Stomach (tissue), 9 donors: ENCODE data around the gene FGD2. TPM values are rescaled to one million over a fixed set of nuclear protein-coding genes. Genes with fewer than 3 reads are reported as not detected.
A peak's percentile ranks its signal among the peaks of the same experiment; 100 is the strongest.

Experiments
- DNase-seq, 2 donors: peaks; one replicate each; pipeline versions ENCODE4 v3.0.0 to v3.0.0-alpha.2; 2013 to 2019
- H3K27ac ChIP-seq, 5 donors: fragments of 200-600 bp in 4 of 5; sonication (generic) in 4 of 5; one replicate each; pipeline ENCODE4 v1.5.1; 2013 to 2019; ENCODE audit warnings: mild to moderate bottlenecking in 1 of 5, moderate library complexity in 1 of 5
- H3K27me3 ChIP-seq, 3 donors: fragments of 200-600 bp; sonication (generic); one replicate each; pipeline ENCODE4 v1.5.1; 2017 to 2019; ENCODE audit warnings: mixed run types in 1 of 3
- H3K36me3 ChIP-seq, 4 donors: fragments of 200-600 bp; sonication (generic); 1 replicate in 3 of 4; 2 replicates in 1 of 4; pipeline ENCODE4 v1.5.1; 2016 to 2019
- H3K4me1 ChIP-seq, 4 donors: fragments of 200-600 bp; sonication (generic); one replicate each; pipeline ENCODE4 v1.5.1; 2016 to 2019
- H3K4me3 ChIP-seq, 4 donors: fragments of 200-600 bp; sonication (generic) in 3 of 4; one replicate each; pipeline ENCODE4 v1.5.1; 2016 to 2019; ENCODE audit warnings: mild to moderate bottlenecking in 1 of 4
- H3K9me3 ChIP-seq, 4 donors: fragments of 200-600 bp; sonication (generic); one replicate each; pipeline ENCODE4 v1.5.1; 2016 to 2019
- CTCF ChIP-seq, 7 experiments: fragments of 450-650 bp in 4 of 7; fragments of 200-600 bp in 3 of 7; sonication (generic) in 3 of 7; IDR thresholded peaks; one replicate each; pipeline ENCODE4 v1.5.1; 2016 to 2019; ENCODE audit warnings: antibody characterized with exemption in 7 of 7, control low read depth in 2 of 7, mild to moderate bottlenecking in 1 of 7
- EP300 ChIP-seq: sonication (generic); formaldehyde crosslinking; IDR thresholded peaks from one replicate; pipeline ENCODE4 v1.6.1; 2017; ENCODE audit warnings: antibody characterized with exemption
- POLR2A ChIP-seq, 4 donors: fragments of 450-650 bp; IDR thresholded peaks; one replicate each; pipeline ENCODE4 v1.6.1; 2016; ENCODE audit warnings: antibody characterized with exemption in 4 of 4, control low read depth in 2 of 4, mild to moderate bottlenecking in 1 of 4, moderate library complexity in 1 of 4
- POLR2AphosphoS5 ChIP-seq, 3 donors: sonication (generic); formaldehyde crosslinking; IDR thresholded peaks; one replicate each; pipeline ENCODE4 v1.6.1; 2016; ENCODE audit warnings: antibody characterized with exemption in 3 of 3
- WGBS, 5 donors: extraction: QIAGEN DNeasy Blood & Tissue Kit in 3 of 5; methylation state at CpG; one replicate each; pipeline versions ENCODE4 v1.1.5 to v1.1.7; 2013 to 2018; 5-methylcytosine and 5-hydroxymethylcytosine counted together
- intact Hi-C: fragments of 100-400 bp; cut with DNase I; formaldehyde crosslinking; loops from one replicate; pipeline ENCODE4 v1.15.1; 2023; ENCODE audit warnings: low total_unique reads
- polyA plus RNA-seq, 3 donors: library from polyadenylated mRNA; stranded (reverse); fragments of 200-250 nt; gene quantifications; one replicate each; pipeline ENCODE4 v1.2.3, GENCODE V29; 2013
- total RNA-seq, 5 donors: library from RNA; depleted of rRNA; stranded (reverse); fragments of >200 nt; gene quantifications; one replicate each; pipeline versions ENCODE4 v1.1.0 to v1.2.3, GENCODE V29; 2014 to 2016
- donor health status: healthy with polysubstance abuse.
- donor health status: Bipolar disorder and iron deficiency.
- donor health status: healthy.

The FGD2 gene
- total and polyA plus RNA-seq, 8 donors = 2.6 to 34.5 (median 5.3) TPM

GRCh38 chr6:37051138-37052026 lies 45.9 kb downstream of the FGD2 start:
- 16 to 38% (median 18%) methylated on average over 6 to 25 of the region's 25 CpGs for WGBS, 5 donors
- Histone ChIP-seq H3K4me1 (peaks cover 10 to 40% (median 26%) of the 10 kb centered on the region in 4 donors), H3K9me3 (no peaks in the 10 kb centered on the region), H3K4me3 (no peak overlapping the region), H3K27ac (peak overlapping the region in 3 of 5 donors; percentile 35 to 86 (median 80)), H3K36me3 (no peaks in the 10 kb centered on the region), H3K27me3 (no peaks in the 10 kb centered on the region)
- DNase-seq = peak; percentile 93 to 96
- intact Hi-C loops = loop anchor here (2.0 kb wide), 1 partner anchor 121 kb away; no protein-coding TSS in a partner anchor
- TF ChIP-seq EP300 (no peak), POLR2AphosphoS5 (IDR thresholded peaks at IDR 0.05) (peak; percentile 27 to 83 (median 45)), CTCF (IDR thresholded peaks at IDR 0.05) (peak in 6 of 7 experiments; percentile 63 to 96 (median 84)), POLR2A (IDR thresholded peaks at IDR 0.05) (no peak)

GRCh38 chr6:37052027-37052628 lies 46.7 kb downstream of the FGD2 start:
- H3K4me1 ChIP-seq = peaks cover 10 to 47% (median 26%) of the 10 kb centered on the region in 4 donors
- intact Hi-C loops = no loop called here
- no peak overlapping the region for H3K4me3 ChIP-seq
- WGBS, 5 donors = 64 to 84% (median 68%) methylated on average over 9 of the region's 9 CpGs
- H3K36me3 ChIP-seq = no peaks in the 10 kb centered on the region
- no peak overlapping the region for H3K27ac ChIP-seq
- DNase-seq = no peak
- no peaks in the 10 kb centered on the region for H3K9me3 ChIP-seq
- no peaks in the 10 kb centered on the region for H3K27me3 ChIP-seq
- TF ChIP-seq POLR2A (IDR thresholded peaks at IDR 0.05) = no peak
- TF ChIP-seq POLR2AphosphoS5 (IDR thresholded peaks at IDR 0.05) = no peak
- TF ChIP-seq EP300 = no peak
- TF ChIP-seq CTCF (IDR thresholded peaks at IDR 0.05) = no peak

DNA sequence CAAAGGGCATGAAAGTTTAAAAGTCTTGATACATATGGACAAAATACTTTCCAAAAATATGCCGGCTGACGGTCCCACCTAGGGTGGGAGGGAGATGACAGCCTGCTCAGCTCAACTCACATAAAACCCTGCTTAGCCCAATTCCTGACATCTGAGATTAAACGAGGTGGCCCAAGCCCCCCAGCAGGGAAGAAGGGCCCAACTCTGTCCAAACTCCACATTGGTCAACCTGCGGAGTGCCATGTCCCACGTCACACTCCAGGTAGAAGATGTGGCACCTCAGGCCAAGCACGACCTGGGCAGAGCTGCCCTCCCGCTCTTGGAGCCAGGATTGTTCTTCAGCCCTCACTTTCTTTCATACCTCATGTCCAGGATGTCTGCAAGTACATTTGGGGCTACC lies 48.2 kb downstream of the FGD2 start:
- H3K4me3 ChIP-seq = no peak overlapping the region
- no peaks in the 10 kb centered on the region for H3K9me3 ChIP-seq
- no peaks in the 10 kb centered on the region for H3K27me3 ChIP-seq
- peaks cover 10 to 46% (median 26%) of the 10 kb centered on the region in 4 donors for H3K4me1 ChIP-seq
- 80 to 85% (median 84%) methylated on average over 7 of the region's 7 CpGs for WGBS, 5 donors
- TF ChIP-seq CTCF (IDR thresholded peaks at IDR 0.05) = no peak
- intact Hi-C loops = no loop called here
- H3K27ac ChIP-seq = no peak overlapping the region
- H3K36me3 ChIP-seq = no peaks in the 10 kb centered on the region
- no peak for DNase-seq

GRCh38 chr6:37054171-37054570 lies 48.7 kb downstream of the FGD2 start:
- Histone ChIP-seq H3K4me1 (peaks cover 11 to 48% (median 25%) of the 10 kb centered on the region in 4 donors), H3K9me3 (no peaks in the 10 kb centered on the region), H3K4me3 (no peak overlapping the region), H3K27me3 (no peaks in the 10 kb centered on the region), H3K27ac (no peak overlapping the region), H3K36me3 (no peaks in the 10 kb centered on the region)
- TF ChIP-seq EP300 (no peak), CTCF (IDR thresholded peaks at IDR 0.05) (no peak), POLR2AphosphoS5 (IDR thresholded peaks at IDR 0.05) (no peak), POLR2A (IDR thresholded peaks at IDR 0.05) (no peak)
- WGBS, 5 donors = 92 to 95% (median 94%) methylated on average over 11 of the region's 11 CpGs
- intact Hi-C loops = no loop called here
- no peak for DNase-seq
